ENCODE data around the gene GNG7.

DNA sequence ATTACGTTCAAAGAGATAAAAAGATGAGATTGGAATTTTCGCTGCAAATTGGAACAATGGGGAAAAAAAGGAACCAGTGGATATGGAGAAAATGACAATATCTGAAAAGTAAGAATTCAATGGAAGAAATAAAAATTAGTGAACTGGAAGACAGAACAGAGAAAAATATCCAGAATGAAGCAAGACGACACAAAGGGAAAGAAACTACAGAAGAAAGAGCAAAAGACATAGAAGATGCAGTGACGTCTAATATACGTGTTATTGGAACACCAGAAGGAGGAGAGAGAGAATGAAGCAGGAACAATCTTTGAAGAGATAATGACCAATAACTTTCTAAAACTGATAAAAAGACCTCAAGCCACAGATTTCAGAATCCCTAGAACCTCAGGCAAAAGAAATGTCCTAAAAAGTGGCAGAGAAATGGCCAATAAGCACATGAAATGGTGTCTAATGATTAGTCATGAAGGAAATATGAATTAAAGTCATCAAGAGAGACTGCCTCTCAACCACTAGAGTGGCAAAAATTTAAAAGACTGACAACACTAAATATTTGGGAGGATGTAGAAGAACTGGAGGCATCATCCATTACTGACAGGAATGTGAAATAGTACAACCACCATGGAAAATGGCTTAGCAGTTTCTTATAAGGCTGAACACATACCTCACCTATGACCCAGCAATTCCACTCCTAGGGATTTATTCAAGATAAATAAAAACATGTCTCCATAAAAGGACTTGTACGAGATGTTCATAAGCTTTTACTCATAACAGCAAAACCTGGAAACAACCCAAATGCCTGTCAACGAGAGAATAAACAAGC, 170.0 kb downstream of the GNG7 start:
- TF ChIP-seq, protein P1, sequence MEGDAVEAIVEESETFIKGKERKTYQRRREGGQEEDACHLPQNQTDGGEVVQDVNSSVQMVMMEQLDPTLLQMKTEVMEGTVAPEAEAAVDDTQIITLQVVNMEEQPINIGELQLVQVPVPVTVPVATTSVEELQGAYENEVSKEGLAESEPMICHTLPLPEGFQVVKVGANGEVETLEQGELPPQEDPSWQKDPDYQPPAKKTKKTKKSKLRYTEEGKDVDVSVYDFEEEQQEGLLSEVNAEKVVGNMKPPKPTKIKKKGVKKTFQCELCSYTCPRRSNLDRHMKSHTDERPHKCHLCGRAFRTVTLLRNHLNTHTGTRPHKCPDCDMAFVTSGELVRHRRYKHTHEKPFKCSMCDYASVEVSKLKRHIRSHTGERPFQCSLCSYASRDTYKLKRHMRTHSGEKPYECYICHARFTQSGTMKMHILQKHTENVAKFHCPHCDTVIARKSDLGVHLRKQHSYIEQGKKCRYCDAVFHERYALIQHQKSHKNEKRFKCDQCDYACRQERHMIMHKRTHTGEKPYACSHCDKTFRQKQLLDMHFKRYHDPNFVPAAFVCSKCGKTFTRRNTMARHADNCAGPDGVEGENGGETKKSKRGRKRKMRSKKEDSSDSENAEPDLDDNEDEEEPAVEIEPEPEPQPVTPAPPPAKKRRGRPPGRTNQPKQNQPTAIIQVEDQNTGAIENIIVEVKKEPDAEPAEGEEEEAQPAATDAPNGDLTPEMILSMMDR (IDR thresholded peaks at IDR 0.05) = peak in 1 of 4 experiments; percentile 7
- TF ChIP-seq POLR2A (IDR thresholded peaks at IDR 0.05) (no peak), POLR2AphosphoS5 (IDR thresholded peaks at IDR 0.05) (no peak)
